Measurements from ENCODE around the gene ZNF618.

GRCh38 chr9:114061830-114062474 lies 185.8 kb downstream of the ZNF618 start:
- TF ChIP-seq EP300 (IDR thresholded peaks at IDR 0.05) (no peak), CTCF (IDR thresholded peaks at IDR 0.05) (no peak)

All from stomach (tissue), 4 donors.